ENCODE results near the gene KIRREL3. TPM values are rescaled to one million over a fixed set of nuclear protein-coding genes. Genes with fewer than 3 reads are reported as not detected.

KIRREL3 gene
- total and polyA plus RNA-seq, 9 of the 15 experiments (the other 6 are each of a cell fraction or from before 2014, with no cell fraction given), result 0.04 to 0.10 TPM; not detected in 7

GRCh38 chr11:126841999-126842398 lies 158.6 kb downstream of the KIRREL3 start:
- FAIRE-seq, result no peak
- Histone ChIP-seq H3K36me3 (ENCODE audit: control insufficient read depth, insufficient read depth, low read length) (no peaks in the 10 kb centered on the region), H3K9me1 (ENCODE audit: control insufficient read depth, insufficient read depth, low read length) (no peaks in the 10 kb centered on the region), H3K79me2 (ENCODE audit: control insufficient read depth, insufficient read depth, low read length) (no peaks in the 10 kb centered on the region), H2AFZ (ENCODE audit: low read depth, low read length) (no peak overlapping the region), H4K20me1 (replicated peaks; ENCODE audit: control insufficient read depth, insufficient read depth, low read length) (no peaks in the 10 kb centered on the region), H3K4me1 (replicated peaks in 1 of 2; ENCODE audit: control insufficient read depth in 2 of 2, insufficient read depth in 2 of 2, low read length in 2 of 2) (no peaks in the 10 kb centered on the region; a peak in 1 of 5 replicates), H3K27ac (ENCODE audit: extremely low read depth, low read depth, low read length) (no peak overlapping the region), H3K9me3 (replicated peaks; ENCODE audit: control insufficient read depth, insufficient read depth, low read depth, low read length) (no peaks in the 10 kb centered on the region), H3K9ac (ENCODE audit: insufficient read depth in 1 of 2, low read depth in 2 of 2, low read length in 2 of 2) (no peak overlapping the region), H3K4me3 (no peak overlapping the region), H3K4me2 (ENCODE audit: insufficient read depth, low read length) (no peak overlapping the region), H3K27me3 (ENCODE audit: control insufficient read depth in 2 of 2, insufficient read depth in 2 of 2, low read length in 2 of 2) (no peaks in the 10 kb centered on the region; a peak in 1 of 5 replicates)
- CTCF ChIA-PET (ENCODE audit: low intra/inter-chr PET ratio), result no interaction called here
- no peak for DNase-seq (ENCODE audit: extremely low read depth in 1 of 4, low spot score in 3 of 4)
- BruUV-seq (replicated peaks), result no TSS peak
- in situ Hi-C loops (cut with MboI), result no loop called here
- no peak for ATAC-seq
- no peak for TF ChIP-seq ZSCAN32 (CRISPR knock-in tag; IDR thresholded peaks at IDR 0.05)
- no peak for TF ChIP-seq PRPF4 (IDR thresholded peaks at IDR 0.05; ENCODE audit: insufficient read depth, low read depth, low read length, poor library complexity, severe bottlenecking)
- TF ChIP-seq ZNF121 (CRISPR knock-in tag; conservative IDR thresholded peaks at IDR 0.05), result no peak
- POLR2A ChIA-PET, result interaction anchor here (1.2 kb wide), 1 partner anchor 28 kb away, joined by 6 read pairs; no protein-coding TSS in a partner anchor
- WGBS (ENCODE audit: insufficient coverage, low coverage, missing lambda C conversion rate), result 0% methylated on average over 4 of the region's 6 CpGs
- intact Hi-C loops (cut with micrococcal nuclease), result no loop called here

- BruUV-seq (replicated peaks), result no TSS peak
- Histone ChIP-seq H3K36me3 (ENCODE audit: control insufficient read depth, insufficient read depth, low read length) (no peaks in the 10 kb centered on the region), H3K9me3 (replicated peaks; ENCODE audit: control insufficient read depth, insufficient read depth, low read depth, low read length) (no peaks in the 10 kb centered on the region), H3K27ac (ENCODE audit: extremely low read depth, low read depth, low read length) (no peak overlapping the region), H4K20me1 (replicated peaks; ENCODE audit: control insufficient read depth, insufficient read depth, low read length) (no peaks in the 10 kb centered on the region), H3K9me1 (ENCODE audit: control insufficient read depth, insufficient read depth, low read length) (no peaks in the 10 kb centered on the region), H3K79me2 (ENCODE audit: control insufficient read depth, insufficient read depth, low read length) (no peaks in the 10 kb centered on the region), H3K4me2 (ENCODE audit: insufficient read depth, low read length) (no peak overlapping the region), H3K27me3 (ENCODE audit: control insufficient read depth in 2 of 2, insufficient read depth in 2 of 2, low read length in 2 of 2) (no peaks in the 10 kb centered on the region; a peak in 1 of 5 replicates), H2AFZ (ENCODE audit: low read depth, low read length) (no peak overlapping the region), H3K4me1 (replicated peaks in 1 of 2; ENCODE audit: control insufficient read depth in 2 of 2, insufficient read depth in 2 of 2, low read length in 2 of 2) (no peaks in the 10 kb centered on the region; a peak in 1 of 5 replicates), H3K4me3 (no peak overlapping the region), H3K9ac (ENCODE audit: insufficient read depth in 1 of 2, low read depth in 2 of 2, low read length in 2 of 2) (no peak overlapping the region)
- ATAC-seq (no peak), DNase-seq (ENCODE audit: extremely low read depth in 1 of 4, low spot score in 3 of 4) (no peak), FAIRE-seq (no peak)
- 1% methylated on average over 3 of the region's 3 CpGs for WGBS (ENCODE audit: insufficient coverage, low coverage, missing lambda C conversion rate)
- CTCF ChIA-PET (ENCODE audit: low intra/inter-chr PET ratio), result no interaction called here
- TF ChIP-seq ATF1 (CRISPR knock-in tag; IDR thresholded peaks at IDR 0.05) (no peak), ATF1 (tag; IDR thresholded peaks at IDR 0.05) (no peak), DPF2 (IDR thresholded peaks at IDR 0.05) (no peak), KDM4B (IDR thresholded peaks at IDR 0.05; ENCODE audit: borderline replicate concordance in 2 of 2, low read depth in 1 of 2) (no peak), ZFX (CRISPR knock-in tag; IDR thresholded peaks at IDR 0.05) (no peak), ZNF586 (CRISPR knock-in tag; conservative IDR thresholded peaks at IDR 0.05) (no peak), ZBTB2 (IDR thresholded peaks at IDR 0.05) (no peak), THRB (CRISPR knock-in tag; conservative IDR thresholded peaks at IDR 0.05) (no peak), PRMT5 (CRISPR knock-in tag; IDR thresholded peaks at IDR 0.05) (no peak), MCM7 (IDR thresholded peaks at IDR 0.05) (no peak), WHSC1 (IDR thresholded peaks at IDR 0.05; ENCODE audit: low read length) (no peak), SRSF1 (IDR thresholded peaks at IDR 0.05; ENCODE audit: low read depth, low read length) (no peak)
- intact Hi-C loops (cut with micrococcal nuclease) (no loop called here), in situ Hi-C loops (cut with MboI) (no loop called here)
- POLR2A ChIA-PET, result interaction anchor here (0.5 kb wide), 1 partner anchor 90 kb away, joined by 3 read pairs; no protein-coding TSS in a partner anchor
Observed at GRCh38 chr11:126840975-126841374, 159.6 kb downstream of the KIRREL3 start.

Data from K562 (cell line).